Measurements from ENCODE around the gene JTB. TPM values are rescaled to one million over a fixed set of nuclear protein-coding genes. Genes with fewer than 3 reads are reported as not detected.
A peak's percentile ranks its signal among the peaks of the same experiment; 100 is the strongest.
"Not testable (repeated sequence)": the region's sequence is repeated elsewhere in the genome, so short reads cannot be mapped to it uniquely, and the experiment has no call there.

JTB gene
- total RNA-seq, 1 experiment from 2014 or later: 134 TPM

GRCh38 chr1:154000420-154000819, 22.9 kb upstream of the JTB start:
- in situ Hi-C loops (cut with HindIII; ENCODE audit: low pct_unique_long_range_greater_than_20kb, low sequenced_read_pairs) (no loop called here), intact Hi-C loops (cut with micrococcal nuclease; ENCODE audit: unreplicated experiment) (no loop called here)
- TF ChIP-seq REST (IDR thresholded peaks at IDR 0.05; ENCODE audit: insufficient read depth in 1 of 2, low read depth in 2 of 2, low read length in 1 of 2) (no peak), TCF7L2 (IDR thresholded peaks at IDR 0.05; ENCODE audit: low read depth, low read length) (no peak)
- Histone ChIP-seq H3K27me3 (ENCODE audit: control insufficient read depth, insufficient read depth, low read length) (no peaks in the 10 kb centered on the region), H3K4me1 (ENCODE audit: control insufficient read depth, insufficient read depth, low read length) (no peaks in the 10 kb centered on the region), H3K9me3 (ENCODE audit: control insufficient read depth, insufficient read depth, low read depth, low read length) (no peaks in the 10 kb centered on the region), H3K27ac (ENCODE audit: low read length) (no peak overlapping the region), H3K36me3 (ENCODE audit: control insufficient read depth, insufficient read depth, low read length) (no peaks in the 10 kb centered on the region), H3K4me3 (ENCODE audit: low read depth in 2 of 2, low read length in 2 of 2) (no peak overlapping the region)
- no peak for DNase-seq (ENCODE audit: low read depth, low spot score)
- no peak for ATAC-seq
- ChIA-PET POLR2A (interaction anchor here (0.6 kb wide), 1 partner anchor 30 kb away, joined by 4 read pairs; no protein-coding TSS in a partner anchor), CTCF (interaction anchor here (1.0 kb wide), 1 partner anchor 240 kb away, joined by 4 read pairs; no protein-coding TSS in a partner anchor)
- no TSS peak for BruUV-seq (replicated peaks)

GRCh38 chr1:153996882-153997281, 19.4 kb upstream of the JTB start:
- in situ Hi-C loops (cut with HindIII; ENCODE audit: low pct_unique_long_range_greater_than_20kb, low sequenced_read_pairs); CTCF ChIA-PET; H3K36me3 ChIP-seq (ENCODE audit: control insufficient read depth, insufficient read depth, low read length); H3K27me3 ChIP-seq (ENCODE audit: control insufficient read depth, insufficient read depth, low read length); BruUV-seq (replicated peaks); H3K4me3 ChIP-seq (ENCODE audit: low read depth in 2 of 2, low read length in 2 of 2); H3K9me3 ChIP-seq (ENCODE audit: control insufficient read depth, insufficient read depth, low read depth, low read length); DNase-seq (ENCODE audit: low read depth, low spot score); intact Hi-C loops (cut with micrococcal nuclease; ENCODE audit: unreplicated experiment); H3K4me1 ChIP-seq (ENCODE audit: control insufficient read depth, insufficient read depth, low read length); H3K27ac ChIP-seq (ENCODE audit: low read length): not testable (repeated sequence)
- POLR2A ChIA-PET: interaction anchor here (0.6 kb wide), 1 partner anchor 50 kb away, joined by 8 read pairs; the partner anchor contains the start of gene DENND4B
- 0 out of 2 replicates have a peak, but pooled peaks have one; percentile 11 for ATAC-seq

GRCh38 chr1:153995640-153996039, 18.2 kb upstream of the JTB start:
- intact Hi-C loops (cut with micrococcal nuclease; ENCODE audit: unreplicated experiment) (no loop called here), in situ Hi-C loops (cut with HindIII; ENCODE audit: low pct_unique_long_range_greater_than_20kb, low sequenced_read_pairs) (no loop called here)
- Histone ChIP-seq H3K27ac (ENCODE audit: low read length) (no peak overlapping the region), H3K27me3 (ENCODE audit: control insufficient read depth, insufficient read depth, low read length) (no peaks in the 10 kb centered on the region), H3K4me3 (ENCODE audit: low read depth in 2 of 2, low read length in 2 of 2) (no peak overlapping the region), H3K4me1 (ENCODE audit: control insufficient read depth, insufficient read depth, low read length) (peaks cover 12% of the 10 kb centered on the region), H3K36me3 (ENCODE audit: control insufficient read depth, insufficient read depth, low read length) (peaks cover 18% of the 10 kb centered on the region), H3K9me3 (ENCODE audit: control insufficient read depth, insufficient read depth, low read depth, low read length) (no peaks in the 10 kb centered on the region)
- POLR2A ChIA-PET: no interaction called here
- TF ChIP-seq TCF7L2 (IDR thresholded peaks at IDR 0.05; ENCODE audit: low read depth, low read length) (no peak), CTCF (IDR thresholded peaks at IDR 0.05) (no peak), SIN3A (IDR thresholded peaks at IDR 0.05; ENCODE audit: borderline replicate concordance, insufficient read depth, low read depth, low read length) (no peak)
- DNase-seq (ENCODE audit: low read depth, low spot score) (no peak), ATAC-seq (no peak)
- CTCF ChIA-PET: interaction anchor here (0.7 kb wide), 1 partner anchor 194 kb away, joined by 3 read pairs; no protein-coding TSS in a partner anchor
- no TSS peak for BruUV-seq (replicated peaks)
